AG20443 (cell line): ENCODE data around the gene FSTL1.

Experiments
- DNase-seq: peaks from one replicate; pipeline ENCODE4 v3.0.0; 2012; ENCODE audit warnings: low spot score, mixed read lengths

Gene FSTL1

DNA sequence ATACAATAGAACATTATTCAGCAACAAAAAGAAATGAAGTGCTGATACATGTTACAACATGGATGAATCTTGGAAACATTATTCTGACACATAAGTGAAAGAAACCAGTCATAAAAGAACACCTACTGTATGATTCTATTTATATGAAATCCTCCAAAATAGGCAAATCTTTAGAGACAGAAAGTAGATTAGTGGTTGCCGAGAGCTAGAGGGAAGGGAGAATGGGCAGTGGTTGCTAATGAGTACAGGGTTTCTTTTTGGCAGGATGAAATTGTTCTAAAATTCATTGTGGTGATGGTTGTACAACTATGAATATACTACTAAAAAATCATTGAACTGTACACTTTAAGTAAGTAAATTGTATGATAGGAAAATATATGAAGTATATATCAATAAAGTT, 95.3 kb downstream of the FSTL1 start:
- no peak for DNase-seq

DNA sequence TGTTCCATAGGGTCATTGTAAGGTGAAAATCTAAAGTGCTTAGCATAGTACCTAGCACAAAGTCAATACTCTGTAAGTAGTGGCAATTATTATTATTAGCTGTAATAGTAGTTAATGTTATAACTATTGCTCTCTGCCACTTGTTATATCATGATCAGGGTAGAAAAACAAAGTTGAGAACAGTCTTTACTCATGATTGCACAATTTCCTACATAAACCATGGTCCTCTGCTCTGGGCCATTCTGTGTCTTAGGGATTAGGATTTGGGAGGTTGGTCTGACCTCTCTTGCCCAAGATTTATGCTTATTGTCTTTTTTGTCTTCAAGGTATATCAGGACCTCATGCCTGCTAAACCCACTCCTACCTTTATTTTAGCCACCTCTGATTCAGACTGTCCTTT, 97.3 kb downstream of the FSTL1 start:
- DNase-seq = no peak

DNA sequence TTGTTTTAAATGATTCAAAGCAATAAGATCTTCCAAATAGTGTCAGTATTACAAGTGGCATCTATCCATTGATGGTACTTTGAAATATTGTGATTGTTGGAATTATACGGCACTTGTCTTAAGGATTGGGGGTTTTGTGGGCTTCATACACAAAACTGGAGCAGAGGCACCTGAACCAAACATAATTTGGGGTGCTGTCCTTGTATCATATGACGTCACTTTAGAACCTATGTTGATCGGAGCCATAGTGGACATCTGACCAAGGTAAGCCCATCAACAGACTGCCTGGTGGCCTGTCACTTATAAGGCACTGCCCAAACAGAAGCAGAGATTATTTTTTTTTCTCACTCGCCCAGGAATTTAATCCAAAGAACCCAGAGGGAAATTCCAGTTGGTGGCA, 98.8 kb downstream of the FSTL1 start:
- DNase-seq = no peak

DNA sequence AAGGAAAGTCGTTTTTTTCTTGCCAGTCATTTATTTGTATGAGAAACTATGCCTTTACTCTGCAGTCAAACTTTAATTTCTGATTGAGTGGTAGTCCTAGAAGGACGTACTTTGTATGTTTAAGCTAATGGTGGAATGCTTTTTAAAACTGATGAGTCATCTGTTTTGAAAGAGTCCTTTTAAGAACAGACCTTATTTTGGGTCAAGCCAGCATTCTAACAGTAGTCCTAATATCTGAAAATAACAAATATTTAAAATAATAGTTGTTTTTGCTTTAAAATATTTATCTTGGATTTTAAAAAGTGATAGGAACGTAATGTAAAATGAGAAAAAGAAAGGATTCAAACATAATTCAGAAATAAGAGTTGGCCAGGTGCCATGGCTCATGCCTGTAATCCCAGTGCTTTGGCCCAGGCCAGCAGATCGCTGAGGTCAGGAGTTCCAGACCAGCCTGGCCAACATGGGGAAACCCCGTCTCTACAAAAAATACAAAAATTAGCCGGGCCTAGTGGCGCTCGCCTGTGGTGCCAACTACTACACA, 100.3 kb downstream of the FSTL1 start:
- peak; percentile 24 for DNase-seq

DNA sequence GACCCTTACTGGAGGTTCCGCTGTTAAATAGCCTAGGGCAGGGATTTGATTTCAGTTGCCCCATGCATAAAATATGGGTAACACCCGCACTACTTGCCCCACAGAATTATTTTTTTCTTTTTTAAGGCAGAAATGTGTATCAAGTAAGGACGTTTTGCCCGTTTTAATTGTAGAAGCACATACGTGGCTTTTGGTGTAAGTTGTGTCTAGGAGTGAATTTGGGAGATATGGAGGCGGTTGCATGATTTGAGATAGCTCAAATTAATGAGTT, 101.0 kb downstream of the FSTL1 start:
- no peak for DNase-seq

DNA sequence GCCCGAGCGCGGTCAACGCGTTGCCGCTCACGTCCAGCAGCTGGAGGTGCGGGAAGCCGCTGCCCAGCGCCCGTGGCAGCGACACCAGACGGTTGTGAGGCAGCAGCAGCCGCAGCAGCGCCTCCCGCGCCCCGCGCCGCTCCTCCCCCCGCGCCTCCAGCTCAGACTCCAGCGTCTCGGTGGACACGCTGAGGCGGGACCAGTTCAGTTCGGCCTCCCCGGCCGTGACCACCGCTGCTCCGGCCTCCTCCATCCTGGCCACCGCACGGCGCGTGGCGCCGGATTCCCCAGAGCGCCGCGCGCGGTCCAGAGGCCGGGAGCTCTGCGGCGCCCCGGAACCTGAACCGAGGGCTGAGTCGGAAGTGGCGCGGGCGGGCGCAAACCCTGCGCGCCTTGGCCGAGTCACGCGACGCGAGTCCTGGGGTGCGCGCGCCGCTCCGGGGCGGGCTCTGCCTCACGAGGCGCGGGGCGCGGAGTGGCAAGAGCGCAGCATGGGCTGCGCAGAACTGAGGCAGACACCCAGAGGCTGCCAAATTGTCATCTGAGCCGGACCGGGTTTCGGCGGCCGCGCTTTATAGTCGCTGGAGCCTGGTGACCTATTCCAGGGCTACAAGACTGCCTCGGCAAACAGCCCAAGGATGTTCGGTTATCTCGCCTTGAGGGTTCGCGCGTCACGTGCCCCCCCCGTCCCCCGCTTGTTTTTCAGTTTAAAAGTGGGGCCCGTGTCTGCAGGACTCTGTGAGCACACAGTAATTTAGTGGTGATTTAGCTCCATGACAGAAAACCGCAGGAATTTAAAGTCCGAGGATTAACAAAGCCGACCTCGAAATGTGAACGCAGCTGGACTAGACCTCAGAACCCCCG, 101.6 kb downstream of the FSTL1 start, which contains the start of gene LRRC58:
LRRC58 (minus strand) TSS at position 364 of the 864 bp plus-strand sequence; CDS start at position 253, 111 bp downstream.
- peak; percentile 99 for DNase-seq

DNA sequence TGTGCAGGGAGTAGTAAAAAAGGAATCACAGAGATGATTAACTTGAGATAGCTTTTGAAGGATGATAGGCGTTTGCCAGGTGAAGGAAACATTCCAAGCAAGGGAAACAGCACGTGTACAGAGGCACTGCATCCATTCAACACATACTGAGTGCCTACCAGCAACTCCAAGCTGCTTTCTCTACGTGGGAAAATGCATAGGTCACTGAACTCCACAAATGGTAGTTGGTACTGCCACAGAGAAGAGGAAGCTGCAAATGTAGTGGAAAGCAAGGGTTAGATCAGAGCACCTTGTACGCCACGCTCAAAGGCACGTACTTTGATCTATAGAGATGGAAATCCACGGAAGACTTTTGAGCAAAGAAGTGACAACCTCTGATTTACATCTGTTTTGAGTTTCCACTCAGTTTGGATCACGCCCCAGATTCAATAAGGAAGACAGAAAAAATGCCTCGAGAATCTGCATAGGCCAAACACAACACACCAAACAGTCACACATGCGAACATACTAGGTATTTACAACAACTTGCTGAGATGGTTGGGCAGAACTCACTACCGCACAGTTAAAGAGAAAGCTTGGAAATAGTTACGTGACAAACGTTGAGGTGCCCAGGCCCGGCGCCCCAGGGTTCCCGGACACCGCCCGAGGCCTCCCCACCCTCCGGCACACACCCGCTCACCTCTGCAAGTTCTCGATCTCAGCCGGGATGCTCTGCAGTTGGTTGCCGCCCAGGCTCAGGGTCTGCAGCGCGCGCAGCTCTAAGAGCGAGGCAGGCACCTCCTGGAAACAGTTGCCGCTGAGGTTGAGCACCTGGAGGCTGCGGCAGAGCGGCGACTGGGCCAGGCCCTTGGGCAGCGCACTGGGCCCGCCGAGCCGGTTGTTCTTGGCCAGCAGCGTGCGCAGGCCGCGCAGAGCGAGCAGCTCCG, 102.5 kb downstream of the FSTL1 start:
- no peak for DNase-seq

DNA sequence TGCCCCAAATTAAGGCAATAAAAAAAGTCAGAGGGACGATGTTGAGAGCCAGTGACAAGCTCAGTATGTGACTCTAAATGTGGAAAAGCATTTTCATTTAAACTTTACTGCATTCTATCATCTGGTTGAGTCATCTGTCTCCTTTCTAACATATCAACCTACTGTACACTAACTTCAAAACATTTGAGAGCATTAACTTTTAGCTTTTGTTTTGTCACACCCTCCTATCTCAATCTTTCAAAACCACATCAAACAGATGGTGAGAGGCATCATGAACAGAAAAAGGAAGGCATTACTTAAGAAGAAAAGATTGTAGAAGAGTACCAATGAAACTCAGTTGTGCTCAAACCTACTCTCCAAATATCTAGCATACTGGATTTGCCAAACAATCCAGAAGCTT, 106.4 kb downstream of the FSTL1 start:
- DNase-seq = no peak
